SU-DHL-6 (cell line): ENCODE measurements around the gene GFPT2.

Experiments
- EZH2phosphoT487 ChIP-seq: fragments of 200-600 bp; sonication (generic), shearing (Covaris generic); conservative IDR thresholded peaks from 2 replicates; pipeline ENCODE4 v1.6.1; 2018; ENCODE audit warnings: mild to moderate bottlenecking, antibody characterized with exemption, low read length, moderate library complexity, mixed read lengths
- TF ChIP-seq, protein P1 (sequence below): fragments of 200-600 bp; sonication (generic); IDR thresholded peaks from one replicate; pipeline ENCODE4 v1.5.1; 2017; ENCODE audit warnings: antibody characterized with exemption, mild to moderate bottlenecking, low read length, moderate library complexity; ENCODE audit not compliant: insufficient read depth, poor library complexity, severe bottlenecking

DNA sequence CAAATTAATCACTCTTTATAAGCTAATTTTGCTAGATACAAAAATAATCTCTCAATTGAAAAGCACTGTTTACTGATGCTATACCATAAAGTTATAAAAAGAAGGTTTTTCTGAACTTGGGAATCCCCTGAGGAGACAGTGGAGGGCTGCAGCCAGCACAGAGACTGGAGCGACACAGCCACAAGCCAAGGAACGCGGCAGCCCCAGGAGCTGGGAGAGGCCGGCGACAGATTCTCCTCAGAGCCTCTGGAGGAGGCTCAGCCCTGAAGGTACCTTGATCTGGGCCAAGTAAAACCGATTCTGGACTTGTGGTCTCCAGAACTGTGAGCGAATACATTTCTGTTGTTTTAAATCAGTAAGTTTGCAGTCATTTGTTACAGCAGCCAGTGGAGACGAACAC lies 3.7 kb downstream of the GFPT2 start:
- TF ChIP-seq, protein P1, sequence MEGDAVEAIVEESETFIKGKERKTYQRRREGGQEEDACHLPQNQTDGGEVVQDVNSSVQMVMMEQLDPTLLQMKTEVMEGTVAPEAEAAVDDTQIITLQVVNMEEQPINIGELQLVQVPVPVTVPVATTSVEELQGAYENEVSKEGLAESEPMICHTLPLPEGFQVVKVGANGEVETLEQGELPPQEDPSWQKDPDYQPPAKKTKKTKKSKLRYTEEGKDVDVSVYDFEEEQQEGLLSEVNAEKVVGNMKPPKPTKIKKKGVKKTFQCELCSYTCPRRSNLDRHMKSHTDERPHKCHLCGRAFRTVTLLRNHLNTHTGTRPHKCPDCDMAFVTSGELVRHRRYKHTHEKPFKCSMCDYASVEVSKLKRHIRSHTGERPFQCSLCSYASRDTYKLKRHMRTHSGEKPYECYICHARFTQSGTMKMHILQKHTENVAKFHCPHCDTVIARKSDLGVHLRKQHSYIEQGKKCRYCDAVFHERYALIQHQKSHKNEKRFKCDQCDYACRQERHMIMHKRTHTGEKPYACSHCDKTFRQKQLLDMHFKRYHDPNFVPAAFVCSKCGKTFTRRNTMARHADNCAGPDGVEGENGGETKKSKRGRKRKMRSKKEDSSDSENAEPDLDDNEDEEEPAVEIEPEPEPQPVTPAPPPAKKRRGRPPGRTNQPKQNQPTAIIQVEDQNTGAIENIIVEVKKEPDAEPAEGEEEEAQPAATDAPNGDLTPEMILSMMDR, result no peak
- TF ChIP-seq EZH2phosphoT487, result no peak
